BLaER1 treated with 17β-estradiol and CSF1 and Interleukin-3, amounts not matched to agents 10 nM and 100 nM (cell line): ENCODE results near the gene FARSA.
"Not testable (repeated sequence)": the region's sequence is repeated elsewhere in the genome, so short reads cannot be mapped to it uniquely, and the experiment has no call there.

Experiments used
- H3K27ac ChIP-seq, 11 experiments: shearing (Covaris generic); formaldehyde crosslinking; 2 replicates each; pipeline ENCODE4 v1.8.1; 2022
- H3K27me3 ChIP-seq, 11 experiments: shearing (Covaris generic); formaldehyde crosslinking; 2 replicates each; pipeline ENCODE4 v1.8.1; 2022
- H3K36me3 ChIP-seq, 11 experiments: shearing (Covaris generic); formaldehyde crosslinking; 2 replicates each; pipeline ENCODE4 v1.8.1; 2022
- H3K4me1 ChIP-seq, 10 experiments: shearing (Covaris generic); formaldehyde crosslinking; 2 replicates each; pipeline ENCODE4 v1.8.1; 2022
- H3K4me2 ChIP-seq, 11 experiments: shearing (Covaris generic); formaldehyde crosslinking; 2 replicates each; pipeline ENCODE4 v1.8.1; 2022
- H3K4me3 ChIP-seq, 10 experiments: shearing (Covaris generic); formaldehyde crosslinking; 2 replicates each; pipeline ENCODE4 v1.8.1; 2022
- H3K9ac ChIP-seq, 11 experiments: shearing (Covaris generic); formaldehyde crosslinking; 2 replicates each; pipeline ENCODE4 v1.8.1; 2022
- H3K9me3 ChIP-seq, 11 experiments: shearing (Covaris generic); formaldehyde crosslinking; replicated peaks in 1 of 11; 2 replicates each; pipeline ENCODE4 v1.8.1; 2022
- H4K20me1 ChIP-seq, 11 experiments: shearing (Covaris generic); formaldehyde crosslinking; 2 replicates each; pipeline ENCODE4 v1.8.1; 2022
- Cebpa-rat ChIP-seq, 11 experiments: shearing (Covaris generic); IDR thresholded peaks; 2 replicates each; pipeline ENCODE4 v1.8.1; 2022

FARSA gene

GRCh38 chr19:12936582-12936981, 3.1 kb upstream of the FARSA start:
- H3K36me3 ChIP-seq = peaks cover 26 to 36% (median 31%) of the 10 kb centered on the region in 11 experiments
- H3K4me1 ChIP-seq = peaks cover 55 to 66% (median 61%) of the 10 kb centered on the region in 10 experiments
- H4K20me1 ChIP-seq = peaks cover 33 to 46% (median 42%) of the 10 kb centered on the region in 11 experiments
- peak overlapping the region; percentile 88 to 100 (median 98); a peak in 21 of 22 replicates for H3K9ac ChIP-seq
- peak overlapping the region; percentile 78 to 99 (median 92) for H3K4me2 ChIP-seq
- peak overlapping the region in 9 of 10 experiments; percentile 84 to 100 (median 98); a peak in 16 of 20 replicates for H3K4me3 ChIP-seq
- H3K27ac ChIP-seq = peak overlapping the region; percentile 82 to 99 (median 97); a peak in 21 of 22 replicates
- H3K27me3 ChIP-seq = no peaks in the 10 kb centered on the region
- no peaks in the 10 kb centered on the region for H3K9me3 ChIP-seq
- no peak for TF ChIP-seq Cebpa-rat (IDR thresholded peaks at IDR 0.05)

- no peak for TF ChIP-seq Cebpa-rat (IDR thresholded peaks at IDR 0.05)
- Histone ChIP-seq H3K9ac (no peak overlapping the region), H3K27ac (no peak overlapping the region), H3K9me3 (no peaks in the 10 kb centered on the region), H4K20me1 (peaks cover 24 to 46% (median 42%) of the 10 kb centered on the region in 11 experiments), H3K36me3 (peaks cover 23 to 36% (median 31%) of the 10 kb centered on the region in 11 experiments), H3K27me3 (no peaks in the 10 kb centered on the region), H3K4me3 (no peak overlapping the region), H3K4me1 (peaks cover 44 to 62% (median 53%) of the 10 kb centered on the region in 10 experiments), H3K4me2 (no peak overlapping the region)
Measured at GRCh38 chr19:12935071-12935470, 1.6 kb upstream of the FARSA start.

GRCh38 chr19:12932392-12933286, 872 bp downstream of the FARSA start:
- Histone ChIP-seq H3K9me3 (no peaks in the 10 kb centered on the region), H3K4me1 (peaks cover 36 to 54% (median 44%) of the 10 kb centered on the region in 10 experiments), H4K20me1 (peaks cover 8 to 42% (median 35%) of the 10 kb centered on the region in 11 experiments; a peak in 15 of 22 replicates), H3K4me3 (peak overlapping the region; percentile 86 to 99 (median 96)), H3K4me2 (peak overlapping the region; percentile 86 to 99 (median 97)), H3K36me3 (peaks cover 36 to 50% (median 43%) of the 10 kb centered on the region in 11 experiments), H3K9ac (peak overlapping the region; percentile 85 to 97 (median 94)), H3K27me3 (no peaks in the 10 kb centered on the region), H3K27ac (peak overlapping the region; percentile 71 to 96 (median 92))
- no peak for TF ChIP-seq Cebpa-rat (IDR thresholded peaks at IDR 0.05)

GRCh38 chr19:12930002-12930645, 3.4 kb downstream of the FARSA start:
- no peak overlapping the region for H3K27ac ChIP-seq
- H3K4me3 ChIP-seq = no peak overlapping the region
- H3K4me1 ChIP-seq = peaks cover 17 to 35% (median 26%) of the 10 kb centered on the region in 10 experiments
- no peaks in the 10 kb centered on the region for H3K27me3 ChIP-seq
- TF ChIP-seq Cebpa-rat (IDR thresholded peaks at IDR 0.05) = no peak
- H3K36me3 ChIP-seq = peaks cover 61 to 75% (median 68%) of the 10 kb centered on the region in 11 experiments
- H3K9me3 ChIP-seq = no peaks in the 10 kb centered on the region
- H4K20me1 ChIP-seq = peaks cover 8 to 51% (median 35%) of the 10 kb centered on the region in 11 experiments; a peak in 15 of 22 replicates
- no peak overlapping the region for H3K4me2 ChIP-seq
- H3K9ac ChIP-seq = peak overlapping the region in 1 of 11 experiments; percentile 13; a peak in 2 of 22 replicates

GRCh38 chr19:12924621-12925310, 8.7 kb downstream of the FARSA start:
- H3K4me2 ChIP-seq = no peak overlapping the region
- no peaks in the 10 kb centered on the region; a peak in 1 of 20 replicates for H3K4me1 ChIP-seq
- H3K27me3 ChIP-seq = no peaks in the 10 kb centered on the region
- TF ChIP-seq Cebpa-rat (IDR thresholded peaks at IDR 0.05) = no peak
- H3K4me3 ChIP-seq = no peak overlapping the region
- H4K20me1 ChIP-seq = peaks cover 0 to 64% (median 8%) of the 10 kb centered on the region in 11 experiments; a peak in 14 of 22 replicates
- H3K27ac ChIP-seq = no peak overlapping the region
- peaks cover 77 to 98% (median 79%) of the 10 kb centered on the region in 11 experiments for H3K36me3 ChIP-seq
- no peaks in the 10 kb centered on the region for H3K9me3 ChIP-seq
- H3K9ac ChIP-seq = no peak overlapping the region

GRCh38 chr19:12922959-12923358, 10.6 kb downstream of the FARSA start:
- Histone ChIP-seq H3K4me1 (peaks cover 3 to 16% (median 7%) of the 10 kb centered on the region in 10 experiments; a peak in 11 of 20 replicates), H3K4me3 (no peak overlapping the region), H3K27me3 (no peaks in the 10 kb centered on the region), H3K4me2 (no peak overlapping the region), H3K36me3 (peaks cover 59 to 80% (median 61%) of the 10 kb centered on the region in 11 experiments), H3K9me3 (no peaks in the 10 kb centered on the region), H3K9ac (no peak overlapping the region), H3K27ac (no peak overlapping the region), H4K20me1 (peaks cover 0 to 48% (median under 1%) of the 10 kb centered on the region in 11 experiments; a peak in 8 of 22 replicates)
- TF ChIP-seq Cebpa-rat (IDR thresholded peaks at IDR 0.05) = no peak

- Histone ChIP-seq H3K4me2 (no peak overlapping the region), H3K9me3 (no peaks in the 10 kb centered on the region), H3K9ac (no peak overlapping the region), H3K27me3 (no peaks in the 10 kb centered on the region), H3K36me3 (peaks cover 40 to 61% (median 42%) of the 10 kb centered on the region in 11 experiments), H3K4me1 (peaks cover 3 to 17% (median 7%) of the 10 kb centered on the region in 10 experiments; a peak in 11 of 20 replicates), H4K20me1 (peaks cover 0 to 41% (median 0%) of the 10 kb centered on the region in 11 experiments; a peak in 8 of 22 replicates), H3K27ac (0 out of 22 replicates have a peak overlapping the region, but pooled peaks of 1 of the 11 experiments have one; percentile 13), H3K4me3 (no peak overlapping the region)
- no peak for TF ChIP-seq Cebpa-rat (IDR thresholded peaks at IDR 0.05)
Measured at GRCh38 chr19:12921047-12921446, 12.5 kb downstream of the FARSA start.

- no peaks in the 10 kb centered on the region for H3K27me3 ChIP-seq
- TF ChIP-seq Cebpa-rat (IDR thresholded peaks at IDR 0.05) = no peak
Measured at GRCh38 chr19:12918253-12918652, 15.3 kb downstream of the FARSA start.

GRCh38 chr19:12915860-12916259, 17.7 kb downstream of the FARSA start:
- Histone ChIP-seq H3K27ac (peak overlapping the region in 6 of 11 experiments; percentile 11 to 87 (median 79); a peak in 4 of 22 replicates), H3K9ac (peak overlapping the region in 1 of 11 experiments; percentile 6; a peak in 1 of 22 replicates), H3K4me1 (peaks cover 20 to 42% (median 29%) of the 10 kb centered on the region in 10 experiments)
- not testable (repeated sequence) for H3K9me3 ChIP-seq, H3K36me3 ChIP-seq, H3K4me2 ChIP-seq, H3K4me3 ChIP-seq, H3K27me3 ChIP-seq, H4K20me1 ChIP-seq

More at GRCh38 chr19:12918253-12918652, 15.3 kb downstream of the FARSA start:
- Histone ChIP-seq H3K36me3 (peaks cover 12 to 33% (median 14%) of the 10 kb centered on the region in 11 experiments), H3K9ac (no peak overlapping the region), H3K4me1 (peaks cover 17 to 35% (median 26%) of the 10 kb centered on the region in 10 experiments), H3K27ac (peak overlapping the region in 4 of 11 experiments; percentile 75 to 87 (median 78); a peak in 4 of 22 replicates), H3K4me3 (no peak overlapping the region), H3K4me2 (peak overlapping the region in 7 of 11 experiments; percentile 51 to 89 (median 76); a peak in 9 of 22 replicates), H3K9me3 (no peaks in the 10 kb centered on the region), H4K20me1 (peaks cover 0 to 22% (median 0%) of the 10 kb centered on the region in 11 experiments; a peak in 7 of 22 replicates)
